GM12878 (cell line): Measurements from ENCODE around the gene KCNQ1OT1.

Experiments
- IKZF1 ChIP-seq: fragments of 450-650 bp; conservative IDR thresholded peaks from 2 replicates; pipeline ENCODE4 v1.6.1; 2017; ENCODE audit warnings: antibody characterized with exemption, mild to moderate bottlenecking
- MAX ChIP-seq: IDR thresholded peaks from 2 replicates; pipeline ENCODE4 v1.6.1; 2012; ENCODE audit warnings: low read depth, low read length, improper control_type of control experiment
- TBL1XR1 ChIP-seq: IDR thresholded peaks from 2 replicates; pipeline ENCODE4 v1.6.1; 2012; ENCODE audit warnings: low read depth, low read length, improper control_type of control experiment
- TCF12 ChIP-seq: IDR thresholded peaks from 2 replicates; pipeline ENCODE4 v1.6.1; 2011; ENCODE audit warnings: low read depth, mild to moderate bottlenecking, low read length
- YY1 ChIP-seq: IDR thresholded peaks from 2 replicates; pipeline ENCODE4 v1.6.1; 2011; ENCODE audit warnings: low read depth, mild to moderate bottlenecking, low read length
- TF ChIP-seq, protein P1 (sequence below), 3 experiments: IDR thresholded peaks in 2 of 3; conservative IDR thresholded peaks in 1 of 3; 2 replicates each; pipeline ENCODE4 v1.5.1; 2011; ENCODE audit warnings: low read depth in 3 of 3, low read length in 3 of 3, mild to moderate bottlenecking in 3 of 3, control low read depth in 2 of 3, moderate library complexity in 2 of 3, inconsistent platforms in 1 of 3, mixed read lengths in 1 of 3; ENCODE audit not compliant: control insufficient read depth in 2 of 3, insufficient read depth in 1 of 3; ENCODE audit errors: extremely low read depth in 1 of 3
- TF ChIP-seq, protein P2 (sequence below): IDR thresholded peaks from 2 replicates; pipeline ENCODE4 v1.6.1; 2012; ENCODE audit warnings: mild to moderate bottlenecking, low read depth, low read length

DNA sequence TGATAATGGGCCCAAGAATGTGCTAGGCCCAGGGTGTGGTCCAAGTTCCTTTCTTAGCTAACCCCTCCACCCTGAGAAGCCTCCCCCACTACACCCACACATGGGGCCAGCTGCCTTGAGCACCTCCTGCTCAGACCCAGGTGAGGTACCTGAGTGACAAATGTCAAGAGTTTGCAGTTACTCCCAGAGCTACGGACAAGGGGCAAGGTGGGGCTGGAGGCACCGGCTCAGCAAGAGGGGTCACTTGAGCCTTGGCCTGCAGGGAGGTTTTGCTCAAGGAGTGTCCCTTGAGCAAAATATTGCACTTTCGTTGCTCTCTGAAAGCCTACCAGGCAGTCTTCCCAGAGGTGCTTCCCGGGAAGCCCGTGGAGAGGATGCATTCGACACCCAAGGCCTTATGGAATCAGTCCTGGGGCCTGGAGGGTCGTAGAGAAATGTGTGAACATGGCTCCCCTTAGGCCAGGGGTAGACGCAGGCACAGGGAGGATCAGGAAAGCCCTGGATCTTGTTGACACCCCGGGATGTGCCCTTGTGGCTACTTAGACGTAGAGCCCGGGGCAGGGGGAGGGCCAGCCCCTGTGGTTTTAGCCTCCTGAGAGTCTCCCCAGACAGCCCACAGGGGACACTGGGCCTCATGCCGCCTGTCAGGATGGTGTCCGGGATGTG lies 140.8 kb downstream of the KCNQ1OT1 start:
- TF ChIP-seq, protein P1, sequence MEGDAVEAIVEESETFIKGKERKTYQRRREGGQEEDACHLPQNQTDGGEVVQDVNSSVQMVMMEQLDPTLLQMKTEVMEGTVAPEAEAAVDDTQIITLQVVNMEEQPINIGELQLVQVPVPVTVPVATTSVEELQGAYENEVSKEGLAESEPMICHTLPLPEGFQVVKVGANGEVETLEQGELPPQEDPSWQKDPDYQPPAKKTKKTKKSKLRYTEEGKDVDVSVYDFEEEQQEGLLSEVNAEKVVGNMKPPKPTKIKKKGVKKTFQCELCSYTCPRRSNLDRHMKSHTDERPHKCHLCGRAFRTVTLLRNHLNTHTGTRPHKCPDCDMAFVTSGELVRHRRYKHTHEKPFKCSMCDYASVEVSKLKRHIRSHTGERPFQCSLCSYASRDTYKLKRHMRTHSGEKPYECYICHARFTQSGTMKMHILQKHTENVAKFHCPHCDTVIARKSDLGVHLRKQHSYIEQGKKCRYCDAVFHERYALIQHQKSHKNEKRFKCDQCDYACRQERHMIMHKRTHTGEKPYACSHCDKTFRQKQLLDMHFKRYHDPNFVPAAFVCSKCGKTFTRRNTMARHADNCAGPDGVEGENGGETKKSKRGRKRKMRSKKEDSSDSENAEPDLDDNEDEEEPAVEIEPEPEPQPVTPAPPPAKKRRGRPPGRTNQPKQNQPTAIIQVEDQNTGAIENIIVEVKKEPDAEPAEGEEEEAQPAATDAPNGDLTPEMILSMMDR (IDR thresholded peaks at IDR 0.05 in 2 of 3, conservative IDR thresholded peaks at IDR 0.05 in 1 of 3; ENCODE audit: control insufficient read depth in 2 of 3, extremely low read depth in 1 of 3, insufficient read depth in 1 of 3, low read depth in 3 of 3, low read length in 3 of 3) = no peak
- TF ChIP-seq, protein P2, sequence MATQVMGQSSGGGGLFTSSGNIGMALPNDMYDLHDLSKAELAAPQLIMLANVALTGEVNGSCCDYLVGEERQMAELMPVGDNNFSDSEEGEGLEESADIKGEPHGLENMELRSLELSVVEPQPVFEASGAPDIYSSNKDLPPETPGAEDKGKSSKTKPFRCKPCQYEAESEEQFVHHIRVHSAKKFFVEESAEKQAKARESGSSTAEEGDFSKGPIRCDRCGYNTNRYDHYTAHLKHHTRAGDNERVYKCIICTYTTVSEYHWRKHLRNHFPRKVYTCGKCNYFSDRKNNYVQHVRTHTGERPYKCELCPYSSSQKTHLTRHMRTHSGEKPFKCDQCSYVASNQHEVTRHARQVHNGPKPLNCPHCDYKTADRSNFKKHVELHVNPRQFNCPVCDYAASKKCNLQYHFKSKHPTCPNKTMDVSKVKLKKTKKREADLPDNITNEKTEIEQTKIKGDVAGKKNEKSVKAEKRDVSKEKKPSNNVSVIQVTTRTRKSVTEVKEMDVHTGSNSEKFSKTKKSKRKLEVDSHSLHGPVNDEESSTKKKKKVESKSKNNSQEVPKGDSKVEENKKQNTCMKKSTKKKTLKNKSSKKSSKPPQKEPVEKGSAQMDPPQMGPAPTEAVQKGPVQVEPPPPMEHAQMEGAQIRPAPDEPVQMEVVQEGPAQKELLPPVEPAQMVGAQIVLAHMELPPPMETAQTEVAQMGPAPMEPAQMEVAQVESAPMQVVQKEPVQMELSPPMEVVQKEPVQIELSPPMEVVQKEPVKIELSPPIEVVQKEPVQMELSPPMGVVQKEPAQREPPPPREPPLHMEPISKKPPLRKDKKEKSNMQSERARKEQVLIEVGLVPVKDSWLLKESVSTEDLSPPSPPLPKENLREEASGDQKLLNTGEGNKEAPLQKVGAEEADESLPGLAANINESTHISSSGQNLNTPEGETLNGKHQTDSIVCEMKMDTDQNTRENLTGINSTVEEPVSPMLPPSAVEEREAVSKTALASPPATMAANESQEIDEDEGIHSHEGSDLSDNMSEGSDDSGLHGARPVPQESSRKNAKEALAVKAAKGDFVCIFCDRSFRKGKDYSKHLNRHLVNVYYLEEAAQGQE = no peak
- TF ChIP-seq TBL1XR1 = no peak
- TF ChIP-seq YY1 = no peak
- TF ChIP-seq TCF12 = no peak
- TF ChIP-seq IKZF1 = no peak
- no peak for TF ChIP-seq MAX
